CD14-positive monocyte (primary cell): ENCODE results near the gene CASK. TPM values are rescaled to one million over a fixed set of nuclear protein-coding genes. Genes with fewer than 3 reads are reported as not detected.

Experiments
- DNase-seq, 3 donors: peaks; one replicate each; pipeline ENCODE4 v3.0.0-alpha.2; 2011 to 2022
- H2AFZ ChIP-seq: 2 replicates; pipeline ENCODE4 v1.6.0; 2012; ENCODE audit warnings: mild to moderate bottlenecking, low read depth, low read length, inconsistent platforms; ENCODE audit not compliant: insufficient read depth, poor library complexity, severe bottlenecking
- H3K27ac ChIP-seq, 2 donors: 1 replicate in 1 of 2; 2 replicates in 1 of 2; pipeline ENCODE4 v1.5.1; 2012 to 2013; ENCODE audit warnings: low read length in 2 of 2, control low read depth in 1 of 2, inconsistent platforms in 1 of 2, low read depth in 1 of 2, mild to moderate bottlenecking in 1 of 2
- H3K27me3 ChIP-seq, 2 donors: one replicate each; pipeline versions ENCODE4 v1.6.0 to v1.6.1; 2011 to 2013; ENCODE audit warnings: low read length in 2 of 2; ENCODE audit not compliant: control insufficient read depth in 2 of 2, insufficient read depth in 2 of 2
- H3K36me3 ChIP-seq, 2 donors: replicated peaks in 1 of 2; 1 replicate in 1 of 2; 2 replicates in 1 of 2; pipeline versions ENCODE4 v1.5.1 to v1.6.1; 2012 to 2013; ENCODE audit warnings: low read length in 2 of 2, control low read depth in 1 of 2, inconsistent platforms in 1 of 2, mild to moderate bottlenecking in 1 of 2; ENCODE audit not compliant: insufficient read depth in 2 of 2, control insufficient read depth in 1 of 2
- H3K4me1 ChIP-seq, 2 donors: 1 replicate in 1 of 2; 2 replicates in 1 of 2; pipeline versions ENCODE4 v1.5.1 to v1.6.1; 2012 to 2013; ENCODE audit warnings: low read length in 2 of 2, control low read depth in 1 of 2, inconsistent platforms in 1 of 2, mild to moderate bottlenecking in 1 of 2, moderate library complexity in 1 of 2; ENCODE audit not compliant: insufficient read depth in 2 of 2, control insufficient read depth in 1 of 2
- H3K4me2 ChIP-seq: replicated peaks from 2 replicates; pipeline ENCODE3; 2012; ENCODE audit warnings: low read length, moderate library complexity, mild to moderate bottlenecking; ENCODE audit not compliant: poor library complexity, severe bottlenecking; ENCODE audit errors: extremely low read depth
- H3K4me3 ChIP-seq, 3 experiments: fragments of 200-600 bp in 1 of 3; sonication (generic) in 1 of 3; replicated peaks in 1 of 3; 1 replicate in 2 of 3; 2 replicates in 1 of 3; pipeline ENCODE4 v1.5.1; 2011 to 2013; ENCODE audit warnings: low read length in 3 of 3, mild to moderate bottlenecking in 3 of 3, control low read depth in 2 of 3, low read depth in 2 of 3, inconsistent platforms in 1 of 3, moderate library complexity in 1 of 3
- H3K79me2 ChIP-seq: 2 replicates; pipeline ENCODE4 v1.6.0; 2012; ENCODE audit warnings: mild to moderate bottlenecking, control low read depth, inconsistent platforms, low read length, moderate library complexity; ENCODE audit not compliant: insufficient read depth
- H3K9ac ChIP-seq: 2 replicates; pipeline ENCODE4 v1.6.0; 2017; ENCODE audit warnings: low read length, mild to moderate bottlenecking; ENCODE audit not compliant: insufficient read depth, poor library complexity, severe bottlenecking
- H3K9me3 ChIP-seq, 2 donors: replicated peaks in 1 of 2; 1 replicate in 1 of 2; 2 replicates in 1 of 2; pipeline versions ENCODE4 v1.5.1 to v1.6.1; 2012 to 2013; ENCODE audit warnings: low read length in 2 of 2, control low read depth in 1 of 2; ENCODE audit not compliant: control insufficient read depth in 1 of 2, insufficient read depth in 1 of 2
- H4K20me1 ChIP-seq: 2 replicates; pipeline ENCODE4 v1.6.0; 2012; ENCODE audit warnings: mild to moderate bottlenecking, low read length, control low read depth, moderate library complexity; ENCODE audit not compliant: insufficient read depth
- H3K27ac Mint-ChIP-seq, 7 donors: one replicate each; pipeline ENCODE4 v1.8.0; 2020; ENCODE audit warnings: mild to moderate bottlenecking in 7 of 7, mixed read lengths in 7 of 7, moderate library complexity in 6 of 7, inconsistent platforms in 2 of 7
- H3K27me3 Mint-ChIP-seq, 3 donors: one replicate each; pipeline ENCODE4 v1.8.0; 2021 to 2022; ENCODE audit warnings: low read depth in 3 of 3, mild to moderate bottlenecking in 3 of 3, mixed read lengths in 3 of 3, moderate library complexity in 3 of 3, inconsistent platforms in 1 of 3
- H3K36me3 Mint-ChIP-seq, 2 donors: one replicate each; pipeline ENCODE4 v1.8.0; 2020; ENCODE audit warnings: mixed read lengths in 2 of 2, inconsistent platforms in 1 of 2, mild to moderate bottlenecking in 1 of 2
- H3K4me1 Mint-ChIP-seq: one replicate; pipeline ENCODE4 v1.8.0; 2020; ENCODE audit warnings: mild to moderate bottlenecking, mixed read lengths
- H3K4me3 Mint-ChIP-seq, 2 donors: one replicate each; pipeline ENCODE4 v1.8.0; 2020; ENCODE audit warnings: mild to moderate bottlenecking in 2 of 2, mixed read lengths in 2 of 2, moderate library complexity in 1 of 2
- H3K9me3 Mint-ChIP-seq, 7 donors: one replicate each; pipeline ENCODE4 v1.8.0; 2020 to 2022; ENCODE audit warnings: mixed read lengths in 7 of 7, mild to moderate bottlenecking in 6 of 7, moderate library complexity in 6 of 7, inconsistent platforms in 2 of 7
- CTCF ChIP-seq: fragments of 200-600 bp; IDR thresholded peaks from one replicate; pipeline ENCODE4 v1.8.0; 2022; ENCODE audit warnings: antibody characterized with exemption, mild to moderate bottlenecking
- WGBS: methylation state at CpG from one replicate; pipeline ENCODE4 v1.1.5; 2013; ENCODE audit warnings: missing lambda C conversion rate; ENCODE audit not compliant: insufficient coverage; 5-methylcytosine and 5-hydroxymethylcytosine counted together
- intact Hi-C, 2 donors: fragments of 100-400 bp; cut with micrococcal nuclease; formaldehyde crosslinking; loops; one replicate each; pipeline versions ENCODE4 v1.15.0 to v1.15.1; 2023
- polyA plus RNA-seq, 3 donors: library from polyadenylated mRNA; depleted of rRNA in 1 of 3; unstranded in 2 of 3; stranded (reverse) in 1 of 3; fragments of 300-500 nt in 2 of 3; fragments of >200 nt in 1 of 3; fragmentation: Illumina TruSeq in 2 of 3; gene quantifications; 1 replicate in 2 of 3; 2 replicates in 1 of 3; pipeline ENCODE4 v1.2.3, GENCODE V29; 2012 to 2021

The CASK gene
- polyA plus RNA-seq, 3 donors: 0.48 to 7.4 (median 2.5) TPM

DNA sequence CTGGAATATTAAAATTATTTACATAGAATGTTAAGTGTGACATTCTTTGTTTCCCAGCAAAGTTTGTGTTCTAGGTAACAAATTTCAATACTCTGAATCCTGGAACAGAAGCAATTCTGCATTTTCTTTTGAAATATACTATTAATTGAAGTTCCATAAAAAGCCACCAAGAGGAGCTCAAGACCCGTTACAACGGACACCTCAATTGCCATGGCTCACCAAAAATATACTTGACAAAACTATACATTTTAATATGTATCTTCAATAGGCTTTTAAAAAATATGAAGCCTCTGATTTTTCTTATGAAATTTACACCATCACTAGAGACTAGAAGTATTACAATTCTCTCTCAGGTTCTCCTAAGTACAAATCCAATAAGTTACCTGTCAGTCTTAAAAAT lies 364.8 kb downstream of the CASK start:
- peak overlapping the region in 1 of 2 donors; percentile 64 for H3K27ac ChIP-seq
- H3K4me3 Mint-ChIP-seq: no peak overlapping the region
- intact Hi-C loops: loop anchor here (10.0 kb wide), 1 partner anchor 206 kb away; no protein-coding TSS in a partner anchor
- H3K27ac Mint-ChIP-seq: peak overlapping the region in 5 of 7 donors; percentile 25 to 75 (median 72)
- H3K27me3 ChIP-seq: peaks cover 0 to 14% of the 10 kb centered on the region in 2 donors
- no peak overlapping the region for H2AFZ ChIP-seq
- H3K4me1 ChIP-seq: peaks cover 23 to 33% of the 10 kb centered on the region in 2 donors
- H3K9me3 ChIP-seq: no peaks in the 10 kb centered on the region
- peaks cover 0 to 2% of the 10 kb centered on the region in 2 donors for H3K36me3 Mint-ChIP-seq
- no CpG with 5 or more reads among the region's 2 CpGs for WGBS
- no peak overlapping the region for H3K9ac ChIP-seq
- H3K4me3 ChIP-seq: peak overlapping the region in 1 of 3 experiments; percentile 41
- peak; percentile 64 for TF ChIP-seq CTCF
- no peaks in the 10 kb centered on the region for H3K36me3 ChIP-seq
- H3K9me3 Mint-ChIP-seq: no peaks in the 10 kb centered on the region
- H4K20me1 ChIP-seq: no peaks in the 10 kb centered on the region
- no peaks in the 10 kb centered on the region for H3K79me2 ChIP-seq
- DNase-seq: peak in 2 of 3 donors; percentile 20 to 26
- H3K4me2 ChIP-seq: peak overlapping the region; percentile 47
- H3K27me3 Mint-ChIP-seq: peaks cover 0 to 4% (median 0%) of the 10 kb centered on the region in 3 donors
- peaks cover 19% of the 10 kb centered on the region for H3K4me1 Mint-ChIP-seq

DNA sequence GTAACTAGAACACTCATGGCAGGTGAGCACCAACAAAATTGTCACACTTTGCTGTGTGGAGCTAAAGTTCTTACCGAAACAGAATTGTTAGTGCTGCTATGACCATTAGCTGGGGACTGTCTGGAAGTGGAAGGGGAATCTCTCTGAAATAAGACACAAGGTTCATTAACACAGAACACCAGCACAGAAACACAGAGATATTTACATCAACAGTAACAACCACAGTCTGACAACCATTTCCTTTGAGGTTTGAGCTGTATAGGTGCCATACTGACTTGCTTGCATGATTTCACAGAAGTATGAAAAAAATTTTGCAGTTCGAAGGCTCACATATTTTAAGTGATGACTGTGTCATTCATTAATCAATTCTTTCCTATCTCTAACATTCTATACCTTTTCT lies 366.4 kb downstream of the CASK start:
- Histone ChIP-seq H3K36me3 (no peaks in the 10 kb centered on the region), H3K9me3 (no peaks in the 10 kb centered on the region), H4K20me1 (no peaks in the 10 kb centered on the region), H3K4me3 (no peak overlapping the region), H2AFZ (no peak overlapping the region), H3K4me1 (peaks cover 23 to 33% of the 10 kb centered on the region in 2 donors), H3K79me2 (no peaks in the 10 kb centered on the region), H3K27me3 (peaks cover 0 to 19% of the 10 kb centered on the region in 2 donors), H3K4me2 (no peak overlapping the region), H3K27ac (no peak overlapping the region), H3K9ac (no peak overlapping the region)
- TF ChIP-seq CTCF: no peak
- H3K27ac Mint-ChIP-seq: no peak overlapping the region
- no peak for DNase-seq
- no peak overlapping the region for H3K4me3 Mint-ChIP-seq
- no CpG with 5 or more reads among the region's 2 CpGs for WGBS
- H3K36me3 Mint-ChIP-seq: peaks cover 3 to 6% of the 10 kb centered on the region in 2 donors
- H3K9me3 Mint-ChIP-seq: no peaks in the 10 kb centered on the region
- intact Hi-C loops: loop anchor here (10.0 kb wide), 1 partner anchor 208 kb away; no protein-coding TSS in a partner anchor
- peaks cover 0 to 4% (median 0%) of the 10 kb centered on the region in 3 donors for H3K27me3 Mint-ChIP-seq
- H3K4me1 Mint-ChIP-seq: peaks cover 19% of the 10 kb centered on the region
